ENCODE measurements around the gene TFAP2E.

Gene TFAP2E

DNA sequence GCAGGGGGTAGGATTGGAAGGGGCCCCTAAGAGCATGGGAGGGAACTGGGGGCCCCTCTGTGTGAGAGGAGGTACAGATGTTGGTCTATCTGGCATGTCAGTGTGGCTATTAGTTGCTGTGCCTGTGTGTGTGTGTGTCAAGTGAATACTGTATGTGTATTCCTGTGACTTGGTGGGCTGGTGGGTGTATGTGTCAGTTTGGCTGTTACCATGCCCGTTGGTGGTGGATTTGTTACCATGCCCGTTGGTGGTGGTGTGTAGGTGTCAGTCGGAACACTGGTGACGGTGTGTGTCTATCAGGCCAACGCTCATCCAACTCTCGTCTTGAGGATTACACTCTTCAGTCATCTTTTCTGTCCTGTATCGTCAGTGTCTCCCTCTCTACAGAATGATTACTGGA lies 22.6 kb downstream of the TFAP2E start:
- no peak for DNase-seq (ENCODE audit: low read depth in 2 of 2)

DNA sequence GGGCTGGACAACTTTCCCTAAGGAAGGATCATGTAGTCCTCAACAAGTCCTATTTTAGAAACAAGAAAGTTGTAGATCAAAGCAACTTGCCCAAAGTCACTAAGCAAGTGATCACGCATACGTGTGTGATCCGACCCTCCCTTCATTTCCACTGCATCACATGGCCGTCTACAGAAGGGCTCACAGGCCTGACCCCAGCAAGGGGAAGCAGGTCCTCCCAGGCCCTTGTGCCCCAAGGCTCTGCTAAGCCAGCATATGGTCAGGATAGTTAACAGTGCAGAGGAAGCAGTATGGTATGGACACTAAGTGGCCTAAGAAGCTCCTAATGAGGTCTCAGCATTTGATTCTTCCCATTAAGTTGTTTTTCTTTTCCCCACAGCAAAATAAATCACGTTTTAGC lies 24.8 kb downstream of the TFAP2E start:
- no peak for DNase-seq (ENCODE audit: low read depth in 2 of 2)

DNA sequence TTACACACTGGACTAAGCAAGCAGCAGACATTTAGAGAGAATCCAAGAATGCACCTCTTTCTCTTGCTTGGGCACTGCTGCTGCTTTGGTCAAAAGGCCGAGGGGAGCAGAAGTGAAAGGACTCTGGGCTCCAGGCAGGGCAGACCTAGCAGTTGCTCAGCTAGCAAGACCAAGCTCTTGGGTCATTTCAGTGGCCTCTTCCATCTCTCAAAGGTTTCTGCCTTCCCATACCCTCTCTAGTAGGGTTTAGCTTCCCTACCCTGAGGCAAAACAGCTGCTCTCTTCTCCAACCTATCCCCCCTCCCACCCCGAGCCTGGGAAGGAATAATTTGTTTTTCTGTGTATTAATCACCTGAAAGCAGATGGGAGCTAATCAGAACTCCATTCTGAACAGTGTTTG lies 25.8 kb downstream of the TFAP2E start:
- no peak for DNase-seq (ENCODE audit: low read depth in 2 of 2)

DNA sequence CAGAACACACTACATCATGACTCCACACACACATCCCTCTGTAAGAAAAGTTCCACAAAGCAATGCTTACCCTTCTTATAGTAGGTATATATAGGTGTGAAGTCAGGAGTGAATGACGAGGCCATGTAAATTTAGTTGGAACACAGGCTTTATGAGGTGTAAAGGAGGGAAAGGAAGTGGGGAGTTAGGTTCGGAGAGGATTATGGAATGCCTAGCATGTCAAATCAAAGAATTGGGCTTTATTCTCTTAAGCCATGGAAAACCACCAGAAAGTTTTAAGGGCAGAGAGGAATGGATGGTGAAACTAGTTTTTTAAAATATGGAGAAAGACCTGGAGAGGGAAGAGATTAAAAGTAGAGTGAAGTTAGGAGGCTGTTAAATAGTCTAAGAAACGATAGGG lies 26.3 kb downstream of the TFAP2E start:
- DNase-seq (ENCODE audit: low read depth in 2 of 2), result no peak

DNA sequence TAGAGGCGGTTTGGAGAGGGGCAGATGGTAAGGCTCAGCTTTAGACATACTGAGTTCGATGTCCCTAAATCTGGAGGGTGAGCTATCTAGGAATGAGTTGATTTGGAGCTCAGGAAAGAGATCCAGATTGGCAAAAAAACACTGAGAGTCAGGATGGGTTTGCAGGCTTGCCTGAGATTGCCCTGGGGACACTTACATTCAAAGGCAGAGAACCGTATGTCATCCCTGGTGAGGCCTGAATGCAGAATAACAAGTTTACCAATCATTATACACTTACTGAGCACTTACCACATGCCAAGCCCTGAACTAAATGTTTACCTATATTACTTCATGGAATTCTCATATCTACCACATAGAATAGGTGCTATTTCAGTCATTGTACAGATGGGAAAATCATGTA lies 27.5 kb downstream of the TFAP2E start:
- no peak for DNase-seq (ENCODE audit: low read depth in 2 of 2)

DNA sequence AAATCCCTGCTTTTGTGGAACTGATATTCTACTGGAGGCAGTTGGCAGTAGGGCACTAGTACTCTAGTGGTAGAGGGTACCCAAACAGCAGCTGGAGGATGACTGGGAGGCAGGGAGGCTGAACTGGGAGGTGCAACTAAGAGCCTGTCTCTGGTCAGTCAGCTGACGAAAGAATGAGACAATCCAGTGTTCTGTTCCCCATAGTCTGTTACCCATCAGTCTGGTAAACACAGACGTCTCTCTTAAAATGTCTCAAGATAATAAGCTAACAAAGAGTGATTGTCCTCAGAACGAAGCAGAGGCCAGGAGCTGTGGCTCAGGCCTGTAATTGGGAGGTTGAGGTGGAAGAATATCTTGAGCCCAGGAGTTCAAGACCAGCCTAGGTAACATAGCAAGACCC lies 30.4 kb downstream of the TFAP2E start:
- no peak for DNase-seq (ENCODE audit: low read depth in 2 of 2)

DNA sequence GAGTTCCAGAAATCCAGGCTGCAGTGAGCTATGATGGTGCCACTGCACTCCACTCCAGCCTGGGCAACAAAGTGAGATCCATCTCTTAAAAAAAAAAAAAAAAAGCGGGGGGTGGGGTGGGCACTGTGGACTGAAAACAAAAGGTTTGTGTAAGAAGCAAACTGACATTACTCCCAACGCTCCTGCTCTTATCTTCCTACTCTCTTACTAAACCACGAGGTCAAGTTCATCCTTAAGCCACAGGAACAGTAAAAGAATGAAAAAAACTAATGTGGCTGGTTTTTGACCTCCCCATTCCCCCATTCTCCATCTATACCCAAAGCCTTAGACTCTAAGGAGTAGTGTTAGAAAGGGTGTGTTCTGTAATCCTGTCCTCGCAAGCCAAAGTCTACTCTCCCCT lies 30.8 kb downstream of the TFAP2E start:
- no peak for DNase-seq (ENCODE audit: low read depth in 2 of 2)

DNA sequence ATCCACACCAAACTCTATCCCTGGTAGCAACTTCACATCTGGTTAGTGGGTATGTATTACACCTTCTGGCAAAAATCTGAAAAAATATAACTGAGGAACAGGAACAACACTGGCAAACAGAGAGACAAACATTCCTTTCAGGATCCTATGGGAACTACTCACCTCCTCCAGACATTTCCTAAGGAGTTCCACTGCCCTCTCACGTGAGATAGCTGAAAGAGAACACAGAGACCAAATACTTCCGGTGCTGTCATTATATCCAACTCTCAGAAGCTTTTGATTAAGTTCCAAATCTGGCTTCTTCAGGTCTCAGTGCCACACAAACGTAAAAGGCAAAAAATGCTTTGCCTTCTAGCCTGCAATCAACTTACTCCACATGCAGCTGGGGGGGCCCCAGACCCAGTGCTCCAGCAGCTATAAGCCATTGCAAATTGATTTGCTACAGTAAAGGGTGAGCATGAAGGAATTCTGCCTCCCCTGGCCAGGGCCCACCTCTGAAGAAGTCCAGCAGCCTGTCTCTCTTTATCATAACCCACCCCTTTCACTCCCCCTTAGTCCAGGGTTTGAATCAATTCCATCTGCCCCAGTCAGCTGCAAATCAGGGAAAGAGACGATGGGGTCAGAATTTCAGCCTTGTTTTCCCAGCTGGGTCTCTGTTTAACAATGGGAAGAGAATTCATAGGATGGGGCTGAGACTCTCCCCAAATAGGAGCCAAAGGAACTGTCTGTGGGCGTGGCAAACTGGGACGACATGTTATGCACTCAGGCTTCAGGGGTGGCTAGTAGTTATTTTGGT lies 32.2 kb downstream of the TFAP2E start:
- no peak for DNase-seq (ENCODE audit: low read depth in 2 of 2)

DNA sequence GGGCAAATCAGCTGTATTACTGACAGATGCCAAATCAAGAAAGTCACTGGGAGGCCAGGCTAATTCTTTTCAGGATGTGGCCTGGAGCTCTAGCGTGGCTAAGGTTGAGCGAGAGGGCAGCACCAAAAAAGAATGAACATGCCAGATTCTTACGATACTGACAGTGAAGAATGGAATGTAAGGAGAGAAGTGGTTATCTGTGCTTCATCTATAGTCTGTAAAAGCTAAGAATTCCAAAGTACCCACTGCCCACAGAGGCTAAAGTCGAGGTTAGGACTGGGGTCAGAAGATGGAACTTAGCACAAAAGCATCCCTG lies 32.7 kb downstream of the TFAP2E start:
- no peak for DNase-seq (ENCODE audit: low read depth in 2 of 2)

DNA sequence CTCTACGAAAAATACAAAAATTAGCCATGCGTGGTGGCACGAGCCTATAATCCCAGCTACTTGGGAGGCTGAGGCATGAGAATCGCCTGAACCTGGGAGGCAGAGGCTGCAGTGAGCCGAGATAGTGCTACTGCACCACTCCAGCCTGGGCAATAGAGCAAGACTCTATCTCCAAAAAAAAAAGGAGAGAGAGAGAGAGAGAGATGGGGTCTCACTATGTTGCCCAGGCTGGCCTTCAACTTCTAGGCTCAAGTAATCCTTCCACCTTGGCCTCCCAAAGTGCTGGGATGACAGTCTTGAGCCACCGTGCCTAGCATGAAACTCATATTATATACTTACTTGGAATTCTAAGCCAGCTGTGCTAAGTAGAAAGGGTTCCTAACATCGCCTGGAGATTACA lies 38.5 kb downstream of the TFAP2E start:
- DNase-seq (ENCODE audit: low read depth in 2 of 2), result no peak

DNA sequence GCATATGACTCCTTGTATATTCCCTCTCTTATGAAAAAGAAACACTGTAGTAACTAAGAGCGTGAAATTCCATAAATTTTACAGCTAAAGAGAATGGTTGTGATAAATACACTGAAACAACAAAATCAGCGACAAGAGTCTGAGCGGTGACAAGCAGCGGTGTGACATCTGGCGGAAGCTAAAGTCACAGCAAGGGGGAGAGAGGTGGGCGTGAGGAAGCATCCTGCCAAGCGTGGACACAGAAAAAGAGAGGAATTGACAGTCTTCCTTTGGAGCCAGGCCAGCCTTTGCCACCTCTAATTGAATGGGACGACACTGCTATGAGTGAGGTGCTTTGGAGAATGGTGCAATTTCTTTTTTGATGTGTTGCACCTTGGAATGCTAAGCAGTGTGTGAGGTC lies 42.3 kb downstream of the TFAP2E start:
- no peak for DNase-seq (ENCODE audit: low read depth in 2 of 2)

DNA sequence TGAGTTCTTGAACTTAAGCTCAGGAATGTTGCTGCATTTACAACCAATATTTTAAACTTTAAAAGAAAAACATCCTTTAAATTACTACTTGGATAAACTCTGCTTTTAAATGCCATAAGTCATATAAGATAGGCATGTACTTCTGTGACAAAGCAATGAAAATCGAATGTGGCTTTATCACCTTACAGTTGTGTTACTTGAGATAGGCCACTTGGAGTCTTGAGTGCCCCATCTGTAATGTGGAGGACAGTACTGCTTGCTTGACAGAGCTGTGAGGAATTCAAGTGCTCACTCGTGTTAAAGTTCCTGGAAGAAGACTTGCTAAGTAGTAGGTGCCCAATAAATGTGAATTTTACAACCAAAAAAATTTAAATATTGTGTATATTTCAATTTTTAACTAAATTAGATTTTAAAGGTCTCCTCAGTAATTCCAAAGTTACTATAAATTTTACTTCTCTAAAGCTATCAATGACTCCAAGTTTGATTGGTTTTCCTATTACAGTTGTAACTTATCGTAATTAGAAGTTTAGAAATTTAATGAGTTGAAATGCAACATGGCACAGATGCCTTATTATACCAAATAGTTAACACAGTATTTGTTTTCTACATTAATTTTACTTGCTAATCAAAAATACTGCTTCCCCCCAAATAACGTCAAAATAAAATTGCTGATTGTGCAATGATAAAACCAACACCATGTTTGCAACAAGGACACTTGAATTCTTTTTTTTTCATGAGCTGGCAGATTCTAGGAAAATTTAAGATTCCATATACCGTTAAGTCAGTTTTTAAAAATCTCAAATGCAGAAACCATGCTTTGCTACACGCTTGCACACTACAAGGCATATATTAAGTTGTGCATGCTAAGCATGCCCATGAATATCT lies 46.4 kb downstream of the TFAP2E start:
- DNase-seq (ENCODE audit: low read depth in 2 of 2), result no peak

DNA sequence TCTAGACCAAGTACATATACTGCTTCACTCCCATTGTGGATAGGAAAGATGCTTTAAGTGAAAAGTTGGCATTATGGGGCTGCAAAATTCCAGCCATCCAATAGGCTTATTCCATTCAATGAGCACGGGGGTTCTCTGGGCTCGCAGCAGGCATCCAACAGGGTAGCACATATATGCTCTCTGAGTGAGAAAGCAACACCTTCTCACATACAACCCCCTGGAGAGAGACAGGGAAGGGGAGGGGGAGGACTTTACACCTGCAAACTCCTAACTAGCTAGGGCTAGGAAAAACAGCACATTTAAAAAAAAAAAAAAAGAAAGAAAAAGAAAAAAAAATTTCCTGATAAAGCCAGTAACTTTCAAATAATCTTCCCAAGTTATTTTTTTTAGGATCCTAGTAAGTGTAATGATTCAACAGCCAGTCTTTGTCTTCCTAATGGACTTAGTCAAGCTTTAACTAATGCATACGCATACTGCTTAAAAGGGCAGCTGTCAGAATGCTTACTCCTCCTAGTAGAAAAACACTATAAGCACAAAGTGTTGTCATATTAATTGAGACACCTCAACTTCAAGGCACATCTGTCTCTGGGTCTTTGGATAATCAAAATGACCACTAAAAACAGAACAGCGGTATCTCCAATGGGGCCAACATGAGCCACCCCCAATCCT lies 49.5 kb downstream of the TFAP2E start:
- DNase-seq (ENCODE audit: low read depth in 2 of 2), result no peak

DNA sequence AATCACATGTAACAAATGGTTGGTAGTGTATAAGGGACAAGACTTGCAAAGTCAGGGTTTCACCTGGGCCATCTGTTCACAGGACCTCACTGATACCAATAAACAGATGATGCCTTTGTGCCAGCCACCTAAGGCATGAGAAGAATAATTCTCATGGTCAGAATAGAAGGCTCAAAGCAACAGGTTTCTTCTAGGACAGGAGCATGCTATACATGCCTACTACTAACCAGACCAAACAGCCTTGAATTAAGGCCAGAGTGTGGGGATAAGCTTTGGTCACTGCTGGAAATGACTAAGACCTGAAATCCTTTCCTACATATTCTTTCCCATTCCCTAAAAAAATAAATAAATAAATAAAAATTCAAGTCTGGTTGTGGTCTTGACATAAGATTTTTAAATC lies 50.7 kb downstream of the TFAP2E start:
- DNase-seq (ENCODE audit: low read depth in 2 of 2), result no peak

DNA sequence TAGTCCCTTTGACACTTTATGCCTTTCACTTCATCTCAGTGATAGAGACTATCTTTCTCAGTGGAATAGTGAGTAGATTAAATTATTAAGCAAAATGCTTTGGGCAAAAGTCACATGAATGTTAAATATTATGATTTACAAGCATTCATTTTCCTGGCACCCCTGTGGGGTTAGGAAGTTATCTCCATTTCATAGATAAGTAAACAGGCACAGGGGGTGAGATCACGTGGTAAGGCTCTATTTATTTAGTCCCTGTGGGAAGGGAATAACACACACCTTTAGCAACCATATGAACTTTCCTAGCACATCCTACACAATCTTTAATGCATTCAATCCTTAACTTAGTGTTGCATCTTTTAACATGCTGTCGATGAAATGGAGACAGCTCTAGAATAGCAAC lies 55.9 kb downstream of the TFAP2E start:
- no peak for DNase-seq (ENCODE audit: low read depth in 2 of 2)

DNA sequence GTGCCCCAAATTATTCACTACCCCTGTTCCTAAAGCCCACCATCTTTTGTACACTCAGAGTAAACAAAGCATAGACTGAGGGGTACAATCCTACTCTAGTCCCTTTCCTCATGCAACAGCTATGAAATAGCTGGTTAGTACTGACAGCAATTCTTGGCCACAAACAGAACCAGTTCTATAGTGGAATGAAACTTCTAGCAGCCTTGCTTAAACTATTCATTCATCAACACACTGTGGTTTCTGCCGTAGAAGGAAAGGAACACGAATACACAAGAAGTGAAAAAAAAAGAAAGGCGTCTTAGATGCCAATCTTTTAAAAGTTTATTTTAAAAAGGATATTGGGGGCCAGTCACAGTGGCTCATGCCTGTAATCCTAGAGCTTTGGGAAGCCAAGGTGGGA lies 58.3 kb downstream of the TFAP2E start:
- DNase-seq (ENCODE audit: low read depth in 2 of 2), result no peak

DNA sequence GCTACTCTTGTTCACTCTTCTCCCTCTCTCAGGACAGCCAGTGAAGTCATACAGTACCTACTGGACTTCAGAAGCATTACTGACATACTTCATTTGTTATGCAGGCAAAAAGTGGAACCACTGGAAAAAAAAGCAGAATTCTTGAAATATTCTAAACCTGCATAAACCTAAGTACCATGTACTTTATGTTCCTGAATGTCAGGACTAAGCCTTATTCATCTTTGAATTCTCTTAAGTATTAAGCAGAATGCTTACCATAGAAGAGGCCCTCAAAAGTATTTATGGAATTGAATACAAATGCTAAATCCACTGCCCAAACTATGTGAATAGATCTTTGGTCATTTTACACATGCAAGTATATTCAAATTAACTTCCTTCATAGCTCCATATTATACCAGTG lies 60.4 kb downstream of the TFAP2E start:
- DNase-seq (ENCODE audit: low read depth in 2 of 2), result no peak

DNA sequence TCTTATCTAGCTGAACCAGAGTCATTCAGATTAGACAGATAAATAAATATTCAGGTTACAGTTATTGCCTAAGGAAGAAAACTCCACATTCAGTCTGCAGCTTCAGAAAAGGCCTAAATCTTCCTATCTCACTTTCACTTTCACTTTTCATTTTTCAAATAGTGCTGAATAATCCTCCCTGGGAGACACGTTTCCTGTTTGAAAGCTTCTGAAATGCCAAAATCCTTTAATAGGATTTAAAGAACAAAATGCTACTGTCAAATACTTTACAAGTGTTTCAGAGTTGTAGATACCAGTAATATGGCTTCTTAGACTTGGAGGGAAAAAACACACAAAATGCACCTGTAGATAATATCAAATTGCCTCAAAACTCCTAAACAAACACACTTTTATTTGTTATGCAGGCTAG lies 64.3 kb downstream of the TFAP2E start:
- DNase-seq (ENCODE audit: low read depth in 2 of 2), result no peak

DNA sequence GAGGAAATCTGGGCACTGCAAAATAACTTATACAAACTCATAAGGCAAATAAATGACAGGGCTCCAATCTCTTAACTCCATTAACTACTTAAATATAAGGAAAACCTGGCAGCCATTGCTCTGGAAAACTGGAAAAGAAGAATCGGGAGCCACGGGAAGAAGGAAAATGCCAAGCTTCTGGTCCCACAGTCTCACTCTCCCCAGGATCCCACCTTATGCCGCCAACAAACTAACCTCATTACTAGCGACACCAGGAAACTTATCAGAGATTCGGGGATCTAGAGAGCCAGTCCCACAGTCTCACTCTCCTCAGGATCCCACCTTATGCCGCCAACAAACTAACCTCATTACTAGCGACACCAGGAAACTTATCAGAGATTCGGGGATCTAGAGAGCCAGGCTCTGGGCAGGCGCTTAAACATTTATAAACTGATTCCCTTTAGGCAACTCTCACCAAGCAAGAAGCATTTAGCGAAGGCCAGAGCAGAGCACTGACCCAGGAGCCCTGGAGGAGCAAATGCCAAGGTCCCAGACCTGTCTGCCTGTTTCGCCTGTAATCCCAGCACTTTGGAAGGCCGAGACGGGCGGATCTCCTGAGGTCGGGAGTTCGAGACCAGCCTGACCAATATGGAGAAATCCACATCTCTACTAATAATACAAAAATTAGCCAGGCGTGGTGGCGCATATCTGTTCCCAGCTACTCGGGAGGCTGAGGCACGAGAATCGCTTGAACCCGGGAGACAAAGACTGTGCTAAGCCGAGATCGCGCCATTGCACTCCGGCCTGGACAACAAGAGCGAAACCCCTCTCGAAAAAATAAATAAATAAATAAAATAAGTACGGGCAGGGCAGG lies 67.5 kb downstream of the TFAP2E start:
- no peak for DNase-seq (ENCODE audit: low read depth in 2 of 2)

DNA sequence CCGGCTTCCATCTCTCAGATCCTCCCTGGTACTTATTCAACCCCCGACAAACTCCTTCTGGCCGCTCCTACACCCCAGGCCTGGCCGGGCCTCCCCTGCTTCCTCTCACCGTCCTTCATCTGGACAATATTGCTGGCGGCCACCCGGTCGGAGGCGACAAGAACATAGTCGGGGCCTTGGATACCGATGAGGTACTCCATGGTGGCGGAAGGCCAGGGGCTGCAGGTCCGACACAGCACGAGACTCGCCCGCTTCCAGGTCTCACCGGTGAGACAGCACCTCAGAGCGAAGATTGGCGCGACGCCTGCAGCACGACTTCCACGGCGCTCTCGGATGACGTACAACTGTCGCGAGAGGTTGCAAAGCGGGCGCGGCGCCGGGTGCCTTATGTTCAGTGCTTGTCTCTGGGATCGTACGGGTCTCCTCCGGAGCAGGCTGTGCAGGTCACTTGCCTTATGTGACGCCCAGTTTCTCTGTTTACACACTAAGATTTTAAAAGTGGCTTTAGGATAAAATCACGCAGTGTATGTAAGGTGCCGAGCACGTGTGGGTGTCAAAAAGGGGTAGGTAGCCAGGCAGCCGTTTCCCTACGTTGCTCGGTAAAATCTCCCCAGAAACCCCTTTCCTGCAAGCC lies 68.2 kb downstream of the TFAP2E start, which contains the start of gene PSMB2:
PSMB2 (minus strand) TSS at position 294 of the 634 bp plus-strand sequence; CDS start at position 200, 94 bp downstream.
- DNase-seq (ENCODE audit: low read depth in 2 of 2), result peak; percentile 94 to 96

DNA sequence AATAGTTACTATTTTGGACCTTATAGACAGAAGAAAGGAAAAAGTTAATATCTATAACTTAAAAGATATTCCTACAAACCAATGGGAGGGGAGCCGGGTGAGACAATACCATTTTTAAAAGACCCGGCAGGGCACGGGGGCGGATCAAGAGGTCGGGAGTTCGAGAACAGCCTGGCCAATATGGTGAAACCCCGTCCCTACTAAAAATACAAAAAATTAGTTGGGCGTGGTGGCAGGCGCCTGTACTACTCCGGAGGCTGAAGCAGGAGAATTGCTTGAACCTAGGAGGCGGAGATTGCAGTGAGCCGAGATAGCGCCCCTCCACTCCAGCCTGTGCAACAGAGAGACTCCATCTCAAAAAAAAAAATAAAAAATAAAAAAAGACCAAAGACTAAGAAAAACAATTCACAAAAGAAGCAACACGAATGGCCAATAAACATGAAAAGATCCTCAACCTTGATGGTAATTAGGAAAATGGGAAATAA lies 69.4 kb downstream of the TFAP2E start:
- peak in 1 of 2 donors; percentile 3 for DNase-seq (ENCODE audit: low read depth in 2 of 2)

Measured in stimulated activated CD4-positive, alpha-beta T cell treated with anti-CD3 and anti-CD28 coated beads, Interleukin-1b, Interleukin-23, amount 100 ng/mL, for 4 hours (primary cell).